RKO (cell line): Measurements from ENCODE around the gene CHD1L.
"Not testable (repeated sequence)": the region's sequence is repeated elsewhere in the genome, so short reads cannot be mapped to it uniquely, and the experiment has no call there.

Experiments used
- DNase-seq: peaks from one replicate; pipeline ENCODE4 v3.0.0-alpha.2; 2016; ENCODE audit warnings: low spot score

CHD1L gene

GRCh38 chr1:147267711-147268110 is 25.2 kb downstream of the CHD1L start:
- DNase-seq = no peak

GRCh38 chr1:147270721-147271120 is 28.2 kb downstream of the CHD1L start:
- no peak for DNase-seq

- no peak for DNase-seq
Observed at GRCh38 chr1:147272042-147272441, 29.6 kb downstream of the CHD1L start.

GRCh38 chr1:147273409-147274336 is 31.2 kb downstream of the CHD1L start:
- peak; percentile 77 for DNase-seq

- DNase-seq = no peak
Observed at GRCh38 chr1:147281950-147282349, 39.5 kb downstream of the CHD1L start.

- no peak for DNase-seq
Observed at GRCh38 chr1:147283011-147283410, 40.5 kb downstream of the CHD1L start.

- no peak for DNase-seq
Observed at GRCh38 chr1:147287133-147287865, 44.8 kb downstream of the CHD1L start.

- peak; percentile 79 for DNase-seq
Observed at GRCh38 chr1:147292012-147292411, 49.5 kb downstream of the CHD1L start.

GRCh38 chr1:147292631-147293251 is 50.3 kb downstream of the CHD1L start:
- DNase-seq = peak; percentile 66

GRCh38 chr1:147297438-147297837 is 55.0 kb downstream of the CHD1L start:
- DNase-seq = no peak

- not testable (repeated sequence) for DNase-seq
Observed at GRCh38 chr1:147305803-147306202, 63.3 kb downstream of the CHD1L start.

- no peak for DNase-seq
Observed at GRCh38 chr1:147316968-147317367, 74.5 kb downstream of the CHD1L start.

- not testable (repeated sequence) for DNase-seq
Observed at GRCh38 chr1:147326933-147327687, 84.6 kb downstream of the CHD1L start.

GRCh38 chr1:147334292-147334691 is 91.8 kb downstream of the CHD1L start:
- DNase-seq = no peak

GRCh38 chr1:147336291-147336690 is 93.8 kb downstream of the CHD1L start:
- no peak for DNase-seq

GRCh38 chr1:147337040-147337630 is 94.7 kb downstream of the CHD1L start:
- no peak for DNase-seq

GRCh38 chr1:147338571-147338970 is 96.1 kb downstream of the CHD1L start:
- DNase-seq = no peak

- no peak for DNase-seq
Observed at GRCh38 chr1:147341246-147341645, 98.8 kb downstream of the CHD1L start.
